ENCODE results near the gene NRCAM.

NRCAM gene

DNA sequence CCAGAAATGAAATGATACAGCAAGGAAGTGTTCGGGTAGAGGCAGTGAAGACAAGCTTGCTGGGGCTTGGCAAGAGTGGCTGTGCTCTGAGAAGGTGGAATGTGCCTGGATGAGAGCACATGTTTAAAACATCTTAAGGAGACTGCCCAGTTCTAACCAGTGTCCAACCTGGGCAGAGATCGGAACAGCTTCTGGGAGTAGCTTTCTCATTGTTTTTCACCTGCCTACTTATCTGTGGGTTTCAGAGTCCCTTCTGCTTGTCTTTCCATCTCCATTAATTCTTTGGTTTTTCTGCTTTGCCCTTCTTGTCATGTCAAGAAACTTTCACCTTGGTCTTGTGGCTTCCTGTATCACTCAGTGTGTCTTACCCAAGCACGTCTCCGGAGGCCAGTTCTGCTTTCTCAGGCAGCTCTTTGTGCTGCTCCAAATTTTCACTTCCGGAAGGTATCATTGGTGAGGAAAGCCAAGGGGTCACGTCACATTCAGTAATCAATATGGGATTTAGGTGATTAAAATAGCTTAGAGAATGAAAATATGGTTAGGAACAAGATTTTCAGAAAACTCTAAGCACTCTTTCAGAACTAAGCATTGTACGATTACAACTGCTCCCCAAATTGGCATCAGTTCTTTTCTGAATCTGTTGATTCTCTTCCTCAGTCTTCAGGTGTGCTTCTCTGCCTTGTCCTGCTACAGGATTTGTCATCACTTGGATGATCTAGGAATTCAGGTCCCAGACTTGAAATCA is 320.6 kb downstream of the NRCAM start:
- Histone ChIP-seq H3K9me3 (no peaks in the 10 kb centered on the region), H3K4me2 (peak overlapping the region; percentile 73), H3K27ac (no peak overlapping the region), H4K20me1 (no peaks in the 10 kb centered on the region), H3K9ac (no peak overlapping the region), H3K4me3 (no peak overlapping the region), H3K4me1 (peaks cover 21% of the 10 kb centered on the region), H3K36me3 (no peaks in the 10 kb centered on the region), H3K27me3 (no peaks in the 10 kb centered on the region)
- no peak for TF ChIP-seq Cebpa-rat (IDR thresholded peaks at IDR 0.05)

DNA sequence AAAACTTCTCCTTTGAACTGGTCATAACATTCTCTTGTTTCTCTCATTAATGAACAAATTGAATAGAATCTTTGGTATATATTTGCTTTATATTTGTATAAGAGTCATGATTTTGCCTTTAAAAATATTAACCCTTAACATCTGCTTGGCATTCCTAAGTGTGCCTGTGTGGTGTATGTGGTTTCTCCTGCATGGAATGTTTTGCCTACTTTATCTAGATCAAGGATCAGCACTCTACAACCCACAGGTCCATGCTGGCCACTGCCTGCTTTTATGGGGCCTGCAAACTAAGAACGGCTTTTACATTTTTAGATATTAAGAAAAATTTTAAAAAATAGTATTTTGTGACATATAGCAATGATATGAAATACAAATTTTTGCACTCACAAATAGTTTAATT is 321.8 kb downstream of the NRCAM start:
- peaks cover 21% of the 10 kb centered on the region for H3K4me1 ChIP-seq
- no peak overlapping the region for H3K9ac ChIP-seq
- no peak overlapping the region for H3K27ac ChIP-seq
- no peaks in the 10 kb centered on the region for H4K20me1 ChIP-seq
- no peaks in the 10 kb centered on the region for H3K27me3 ChIP-seq
- no peak for TF ChIP-seq Cebpa-rat (IDR thresholded peaks at IDR 0.05)
- H3K9me3 ChIP-seq = no peaks in the 10 kb centered on the region
- no peak overlapping the region for H3K4me3 ChIP-seq
- H3K4me2 ChIP-seq = peak overlapping the region; percentile 73; the same call in 1 of the 2 replicates
- H3K36me3 ChIP-seq = no peaks in the 10 kb centered on the region

DNA sequence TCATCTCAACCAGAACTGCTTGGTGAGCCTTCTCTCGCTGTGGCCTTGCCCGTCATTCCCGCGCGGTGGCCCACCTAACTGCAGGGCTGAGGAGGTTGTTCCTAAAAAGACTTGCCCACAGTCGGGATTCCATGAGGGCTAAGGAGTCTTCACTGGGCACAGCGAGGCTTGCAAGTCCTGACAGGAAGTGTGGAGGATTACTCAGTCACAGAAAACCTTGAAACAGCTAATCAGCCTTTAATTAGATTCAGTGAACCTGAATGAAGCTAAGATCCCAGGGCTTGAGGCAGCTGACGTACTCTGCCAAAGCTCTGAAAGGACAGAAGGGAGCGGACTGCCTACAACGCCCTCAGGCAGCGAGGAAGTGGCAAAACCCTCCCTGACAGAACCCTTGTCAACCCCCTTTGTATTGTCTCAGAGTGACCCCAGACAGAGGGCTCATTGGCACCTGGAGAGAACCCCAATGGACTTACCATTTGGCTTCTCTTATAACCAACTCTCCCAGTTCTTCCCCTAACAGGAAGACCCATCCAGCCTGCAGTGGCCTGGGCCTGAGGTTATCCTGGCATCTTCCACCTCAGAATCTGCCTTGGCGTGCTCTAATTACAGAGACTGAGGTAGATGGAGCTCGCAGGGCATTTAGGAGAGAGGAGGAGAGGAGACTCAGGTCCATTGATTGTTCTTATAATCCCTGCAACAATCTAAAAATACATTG is 323.5 kb downstream of the NRCAM start:
- Histone ChIP-seq H3K4me3 (no peak overlapping the region), H4K20me1 (no peaks in the 10 kb centered on the region), H3K27ac (no peak overlapping the region), H3K9ac (no peak overlapping the region), H3K27me3 (no peaks in the 10 kb centered on the region), H3K4me1 (peaks cover 21% of the 10 kb centered on the region), H3K36me3 (no peaks in the 10 kb centered on the region), H3K9me3 (no peaks in the 10 kb centered on the region), H3K4me2 (no peak overlapping the region)
- no peak for TF ChIP-seq Cebpa-rat (IDR thresholded peaks at IDR 0.05)

DNA sequence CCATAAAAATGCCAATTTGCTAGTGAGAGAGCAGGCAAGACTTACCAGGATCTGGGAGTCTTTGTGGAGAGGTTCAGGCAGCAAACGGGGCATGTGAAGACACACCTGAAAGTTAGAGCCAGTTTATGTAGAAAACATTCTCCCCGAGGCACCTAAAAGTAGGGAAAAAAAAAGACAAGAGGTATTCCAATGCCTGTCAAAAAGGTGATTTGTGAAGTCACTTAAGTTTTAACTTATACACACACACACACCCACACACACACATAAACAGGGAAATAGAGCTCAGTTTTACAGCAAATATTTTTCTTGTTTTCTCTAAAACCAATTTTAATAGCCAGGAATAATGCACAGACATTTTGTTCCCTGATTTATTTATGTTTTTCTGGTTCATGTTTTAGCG is 326.0 kb downstream of the NRCAM start, which contains the start of gene LAMB4:
LAMB4 (minus strand) TSS at position 101 of the 400 bp plus-strand sequence. CDS start 7,197 bp downstream, outside the sequence.
- Histone ChIP-seq H3K9ac (no peak within 1 kb of the TSS), H3K27me3 (no peaks in the 10 kb centered on the region), H3K27ac (no peak within 1 kb of the TSS), H3K4me3 (no peak within 1 kb of the TSS), H3K9me3 (no peaks in the 10 kb centered on the region), H3K36me3 (no peaks in the 10 kb centered on the region), H4K20me1 (no peaks in the 10 kb centered on the region), H3K4me1 (peaks cover 8% of the 10 kb centered on the region), H3K4me2 (no peak within 1 kb of the TSS)
- TF ChIP-seq Cebpa-rat (IDR thresholded peaks at IDR 0.05) = no peak

DNA sequence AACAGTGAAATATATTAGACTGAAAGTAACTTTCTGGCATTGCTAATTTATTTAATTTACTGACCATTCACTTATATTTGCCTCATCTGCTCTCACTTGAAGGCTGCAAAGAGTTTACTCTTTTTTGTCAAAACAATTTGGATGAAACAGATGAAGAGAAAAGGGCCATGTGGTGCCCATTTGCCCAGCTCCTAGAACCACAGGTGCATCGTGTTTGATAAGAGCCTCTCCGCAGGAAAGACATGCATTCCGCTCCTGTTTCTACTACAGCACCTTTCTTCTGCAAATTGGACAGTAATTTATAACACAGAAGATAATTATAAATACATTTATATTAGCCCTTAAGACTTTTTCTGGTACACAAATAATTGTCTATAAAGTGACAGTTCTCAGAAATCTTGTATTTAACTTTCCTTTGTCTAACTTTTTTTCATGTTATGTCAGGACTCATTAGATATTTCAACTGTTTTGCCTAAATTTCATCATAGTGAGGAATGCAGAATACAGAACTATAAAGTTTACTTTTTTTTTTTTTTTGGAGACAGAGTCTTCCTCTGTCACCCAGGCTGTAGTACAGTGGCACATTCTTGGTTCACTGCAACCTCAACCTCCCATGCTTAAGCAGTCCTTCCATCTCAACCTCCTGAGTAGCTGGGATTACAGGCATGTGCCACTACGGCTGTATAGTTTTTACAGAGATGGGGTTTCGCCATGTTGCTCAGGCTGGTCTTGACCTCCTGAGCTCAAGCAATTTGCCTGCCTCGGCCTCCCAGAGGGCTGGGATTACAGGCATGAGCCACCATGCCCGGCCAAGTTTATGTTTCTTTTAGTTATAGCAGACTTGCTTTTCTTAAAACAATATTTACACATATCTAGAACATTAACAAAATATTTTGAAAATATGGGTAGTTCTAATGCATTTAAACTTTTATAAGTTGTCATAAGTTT is 326.9 kb downstream of the NRCAM start:
- no peak overlapping the region for H3K4me2 ChIP-seq
- H3K36me3 ChIP-seq = no peaks in the 10 kb centered on the region
- no peak for TF ChIP-seq Cebpa-rat (IDR thresholded peaks at IDR 0.05)

DNA sequence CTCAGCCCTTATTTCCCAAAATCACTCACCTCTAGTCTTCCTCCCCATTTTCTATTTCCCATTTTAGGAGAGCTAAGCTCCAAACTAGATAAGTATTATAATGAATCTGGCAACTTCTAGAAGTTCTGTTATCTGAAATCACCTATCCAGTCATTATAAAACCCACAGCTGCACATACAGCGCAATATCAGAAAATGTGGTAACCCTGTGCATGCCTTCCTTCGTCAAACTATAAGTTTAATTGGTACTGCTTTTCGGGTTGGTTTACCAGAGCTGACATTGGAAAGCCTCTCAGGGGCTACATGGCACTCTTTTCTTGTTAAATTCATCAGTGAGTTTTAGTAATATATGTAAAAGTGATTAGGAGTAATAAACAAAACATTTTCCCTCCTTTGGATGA is 327.7 kb downstream of the NRCAM start:
- Histone ChIP-seq H3K27ac (no peak overlapping the region), H3K27me3 (no peaks in the 10 kb centered on the region), H3K9me3 (no peaks in the 10 kb centered on the region), H3K4me1 (no peaks in the 10 kb centered on the region), H3K4me3 (no peak overlapping the region), H4K20me1 (no peaks in the 10 kb centered on the region), H3K36me3 (no peaks in the 10 kb centered on the region), H3K9ac (no peak overlapping the region), H3K4me2 (no peak overlapping the region)
- no peak for TF ChIP-seq Cebpa-rat (IDR thresholded peaks at IDR 0.05)

More for the DNA sequence above, 326.9 kb downstream of the NRCAM start:
- Histone ChIP-seq H4K20me1 (no peaks in the 10 kb centered on the region), H3K27me3 (no peaks in the 10 kb centered on the region), H3K4me3 (no peak overlapping the region), H3K9me3 (no peaks in the 10 kb centered on the region), H3K4me1 (no peaks in the 10 kb centered on the region), H3K9ac (no peak overlapping the region), H3K27ac (no peak overlapping the region)

DNA sequence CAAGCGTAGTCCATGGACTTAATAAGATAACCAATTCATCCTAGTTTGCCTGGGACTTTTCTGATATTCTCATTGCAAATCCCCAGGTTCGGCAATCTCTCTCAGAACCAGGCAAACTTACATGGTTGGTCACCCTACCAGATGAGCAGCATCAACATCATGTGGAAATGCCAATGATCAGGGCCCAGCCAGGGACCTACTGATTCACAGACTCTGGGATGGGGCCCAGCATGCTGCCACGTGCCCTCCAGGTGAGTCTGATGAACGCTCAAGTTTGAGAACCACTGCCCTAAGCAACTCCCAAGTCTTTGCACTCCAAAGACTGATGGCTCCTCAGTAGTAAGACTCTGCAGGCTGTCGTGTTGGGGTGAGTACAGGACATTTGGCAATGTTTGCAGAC is 328.8 kb downstream of the NRCAM start:
- H3K27me3 ChIP-seq = no peaks in the 10 kb centered on the region
- H3K27ac ChIP-seq = no peak overlapping the region
- no peak overlapping the region for H3K4me3 ChIP-seq
- H3K9me3 ChIP-seq = no peaks in the 10 kb centered on the region
- no peaks in the 10 kb centered on the region for H3K36me3 ChIP-seq
- no peaks in the 10 kb centered on the region for H3K4me1 ChIP-seq
- H4K20me1 ChIP-seq = no peaks in the 10 kb centered on the region
- no peak overlapping the region for H3K4me2 ChIP-seq
- H3K9ac ChIP-seq = no peak overlapping the region
- no peak for TF ChIP-seq Cebpa-rat (IDR thresholded peaks at IDR 0.05)

DNA sequence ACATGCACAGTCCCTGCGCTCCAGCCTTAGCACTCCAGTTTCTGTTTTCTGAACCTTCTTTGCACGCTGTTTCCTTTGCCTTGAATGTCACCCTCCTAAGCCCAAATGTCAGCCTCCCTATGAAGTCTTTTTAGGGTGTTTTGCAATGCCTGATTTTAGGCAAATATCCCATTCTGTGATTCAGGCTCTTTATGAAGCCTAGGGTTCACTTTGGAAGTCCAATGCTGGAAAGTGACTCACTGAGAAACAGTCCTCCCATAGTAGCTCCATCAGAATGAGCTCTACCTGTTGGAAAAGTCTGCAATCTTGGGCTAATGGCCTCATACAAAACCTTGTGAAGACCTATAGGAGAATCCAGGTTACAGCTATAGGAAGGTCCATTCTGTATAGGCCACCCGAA is 331.4 kb downstream of the NRCAM start:
- H4K20me1 ChIP-seq = no peaks in the 10 kb centered on the region
- no peaks in the 10 kb centered on the region for H3K9me3 ChIP-seq
- TF ChIP-seq Cebpa-rat (IDR thresholded peaks at IDR 0.05) = no peak
- H3K4me3 ChIP-seq = no peak overlapping the region
- H3K4me2 ChIP-seq = no peak overlapping the region
- H3K36me3 ChIP-seq = no peaks in the 10 kb centered on the region
- H3K27ac ChIP-seq = no peak overlapping the region
- H3K4me1 ChIP-seq = no peaks in the 10 kb centered on the region
- H3K9ac ChIP-seq = no peak overlapping the region
- no peaks in the 10 kb centered on the region for H3K27me3 ChIP-seq

DNA sequence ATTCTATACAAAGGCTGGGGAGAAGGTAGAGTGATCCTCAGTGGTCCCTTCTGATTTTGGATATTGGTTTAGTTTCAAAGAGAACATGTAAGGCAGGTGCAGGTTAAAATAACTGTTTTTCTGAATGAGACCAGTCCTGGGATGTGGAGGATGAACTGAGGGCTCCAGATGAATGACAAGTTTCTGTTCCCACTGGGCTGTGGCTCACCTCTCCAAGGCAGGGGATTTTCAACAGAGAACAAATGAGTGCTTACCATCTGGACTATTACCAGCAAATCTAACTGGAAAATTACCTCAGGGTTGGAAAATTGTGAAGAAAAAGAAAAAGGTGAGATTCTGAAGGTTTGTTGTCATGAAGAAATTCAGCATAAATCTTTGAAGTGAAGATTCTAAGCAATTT is 334.1 kb downstream of the NRCAM start:
- Histone ChIP-seq H3K4me3 (no peak overlapping the region), H3K36me3 (no peaks in the 10 kb centered on the region), H3K27me3 (no peaks in the 10 kb centered on the region), H3K9ac (no peak overlapping the region), H3K27ac (no peak overlapping the region), H4K20me1 (no peaks in the 10 kb centered on the region), H3K4me2 (no peak overlapping the region), H3K9me3 (no peaks in the 10 kb centered on the region), H3K4me1 (0 out of 2 replicates have a peak, but pooled peaks cover 6% of the 10 kb centered on the region)
- no peak for TF ChIP-seq Cebpa-rat (IDR thresholded peaks at IDR 0.05)

All from BLaER1 (cell line).